H1 (cell line): ENCODE results near the gene ADNP. TPM values are rescaled to one million over a fixed set of nuclear protein-coding genes. Genes with fewer than 3 reads are reported as not detected.

ENCODE experiments used
- CTCF ChIA-PET: fragments of 300-600 bp; sonication (Branson Sonifier 250); formaldehyde crosslinking; loops from one replicate; lab custom pipeline; 2021; ENCODE audit not compliant: partially characterized antibody; lab: Charles Lee
- POLR2A ChIA-PET: fragments of 300-600 bp; sonication (Branson Sonifier 250); formaldehyde crosslinking; loops from one replicate; lab custom pipeline; 2021; ENCODE audit warnings: inconsistent platforms; ENCODE audit not compliant: partially characterized antibody; lab: Charles Lee
- DNase-seq, 2 experiments: peaks; one replicate each; pipeline versions ENCODE4 v3.0.0 to v3.0.0-alpha.2; 2010 to 2022; ENCODE audit warnings: low spot score in 2 of 2, low read depth in 1 of 2, mixed read lengths in 1 of 2
- FAIRE-seq: peaks from 2 replicates; lab custom pipeline; 2011; peaks lifted over from hg19 to GRCh38; lab: Jason Lieb, UNC
- H2AFZ ChIP-seq: 2 replicates; pipeline ENCODE4 v1.8.1; 2012; ENCODE audit warnings: low read length, inconsistent platforms
- H2AK5ac ChIP-seq: 2 replicates; pipeline ENCODE4 v1.6.1; 2013; ENCODE audit warnings: low read depth, low read length
- H2BK120ac ChIP-seq: replicated peaks from 2 replicates; pipeline ENCODE3; 2013; ENCODE audit warnings: low read depth, low read length, inconsistent platforms
- H2BK12ac ChIP-seq: 2 replicates; pipeline ENCODE4 v1.6.1; 2013; ENCODE audit warnings: low read depth, low read length
- H2BK15ac ChIP-seq: 2 replicates; pipeline ENCODE4 v1.6.1; 2013; ENCODE audit warnings: low read length
- H2BK20ac ChIP-seq: 2 replicates; pipeline ENCODE4 v1.6.1; 2013; ENCODE audit warnings: low read length
- H2BK5ac ChIP-seq: 2 replicates; pipeline ENCODE4 v1.6.1; 2013; ENCODE audit warnings: low read depth, low read length
- H3K14ac ChIP-seq: 2 replicates; pipeline ENCODE4 v1.6.1; 2013; ENCODE audit warnings: inconsistent platforms; ENCODE audit not compliant: insufficient read length
- H3K18ac ChIP-seq: 2 replicates; pipeline ENCODE4 v1.6.1; 2013; ENCODE audit warnings: low read length; ENCODE audit errors: extremely low read depth
- H3K23ac ChIP-seq: 2 replicates; pipeline ENCODE4 v1.6.1; 2013; ENCODE audit warnings: inconsistent platforms; ENCODE audit not compliant: insufficient read length
- H3K23me2 ChIP-seq: 2 replicates; pipeline ENCODE4 v1.6.1; 2013; ENCODE audit warnings: low read depth, low read length
- H3K27ac ChIP-seq: 2 replicates; pipeline ENCODE4 v1.6.1; 2011; ENCODE audit warnings: low read depth, low read length, inconsistent platforms
- H3K27me3 ChIP-seq, 4 experiments: replicated peaks in 1 of 4; 1 replicate in 1 of 4; 2 replicates in 3 of 4; pipeline versions ENCODE4 v1.6.1 to v1.8.1; 2011 to 2013; ENCODE audit warnings: low read length in 3 of 4, mild to moderate bottlenecking in 3 of 4, inconsistent platforms in 2 of 4, mixed read lengths in 2 of 4, moderate library complexity in 1 of 4; ENCODE audit not compliant: control insufficient read depth in 3 of 4, insufficient read depth in 3 of 4; ENCODE audit errors: extremely low read depth in 1 of 4
- H3K36me3 ChIP-seq, 4 experiments: 2 replicates each; pipeline versions ENCODE4 v1.6.1 to v1.8.1; 2011 to 2013; ENCODE audit warnings: mild to moderate bottlenecking in 4 of 4, low read length in 3 of 4, moderate library complexity in 2 of 4, control low read depth in 1 of 4, inconsistent platforms in 1 of 4; ENCODE audit not compliant: insufficient read depth in 4 of 4, control insufficient read depth in 2 of 4
- H3K4ac ChIP-seq: replicated peaks from 2 replicates; pipeline ENCODE3; 2013; ENCODE audit warnings: low read length, low read depth, mixed read lengths, inconsistent platforms; ENCODE audit not compliant: insufficient read length
- H3K4me1 ChIP-seq, 4 experiments: replicated peaks in 1 of 4; 1 replicate in 1 of 4; 2 replicates in 3 of 4; pipeline versions ENCODE4 v1.6.1 to v1.8.1; 2011 to 2013; ENCODE audit warnings: low read length in 3 of 4, inconsistent platforms in 2 of 4, mixed read lengths in 1 of 4; ENCODE audit not compliant: insufficient read depth in 4 of 4, control insufficient read depth in 3 of 4
- H3K4me2 ChIP-seq, 2 experiments: 2 replicates each; pipeline versions ENCODE4 v1.6.1 to v1.8.1; 2011 to 2013; ENCODE audit warnings: low read depth in 2 of 2, low read length in 2 of 2, control low read depth in 1 of 2, inconsistent platforms in 1 of 2, mild to moderate bottlenecking in 1 of 2; ENCODE audit not compliant: insufficient read depth in 1 of 2
- H3K4me3 ChIP-seq, 4 experiments: fragments of 200-600, 300-600 bp in 1 of 4; sonication (generic), shearing (Covaris generic), sonication (Bioruptor Twin) in 1 of 4; 2 replicates each; pipeline versions ENCODE4 v1.5.1 to v1.8.1; 2011 to 2016; ENCODE audit warnings: low read length in 4 of 4, low read depth in 3 of 4, control low read depth in 2 of 4, inconsistent platforms in 2 of 4, mild to moderate bottlenecking in 2 of 4, mixed read lengths in 1 of 4, moderate library complexity in 1 of 4; ENCODE audit not compliant: insufficient read depth in 2 of 4; ENCODE audit errors: extremely low read depth in 1 of 4
- H3K56ac ChIP-seq: replicated peaks from 2 replicates; pipeline ENCODE3; 2013; ENCODE audit warnings: low read depth, mild to moderate bottlenecking, mixed read lengths, low read length, inconsistent platforms; ENCODE audit not compliant: insufficient read length
- H3K79me1 ChIP-seq: 2 replicates; pipeline ENCODE4 v1.6.1; 2013; ENCODE audit warnings: low read depth, low read length, control low read depth
- H3K79me2 ChIP-seq, 2 experiments: 2 replicates each; pipeline versions ENCODE4 v1.6.1 to v1.8.1; 2012 to 2013; ENCODE audit warnings: low read length in 2 of 2, mild to moderate bottlenecking in 2 of 2, inconsistent platforms in 1 of 2; ENCODE audit not compliant: insufficient read depth in 2 of 2, control insufficient read depth in 1 of 2
- H3K9ac ChIP-seq, 4 experiments: replicated peaks in 1 of 4; 1 replicate in 1 of 4; 2 replicates in 3 of 4; pipeline versions ENCODE4 v1.6.1 to v1.8.1; 2011 to 2013; ENCODE audit warnings: low read depth in 3 of 4, low read length in 3 of 4, control low read depth in 2 of 4, mild to moderate bottlenecking in 2 of 4, moderate library complexity in 2 of 4, inconsistent platforms in 1 of 4; ENCODE audit errors: extremely low read depth in 1 of 4
- H3K9me3 ChIP-seq, 2 experiments: 2 replicates each; pipeline versions ENCODE4 v1.6.1 to v1.8.1; 2012 to 2013; ENCODE audit warnings: mild to moderate bottlenecking in 2 of 2, moderate library complexity in 2 of 2, control low read depth in 1 of 2, inconsistent platforms in 1 of 2, low read depth in 1 of 2, low read length in 1 of 2, mixed read lengths in 1 of 2; ENCODE audit not compliant: insufficient read depth in 2 of 2
- H4K20me1 ChIP-seq, 2 experiments: replicated peaks in 1 of 2; 2 replicates each; pipeline versions ENCODE3 to v1.8.1; 2011 to 2013; ENCODE audit warnings: inconsistent platforms in 2 of 2, low read length in 2 of 2, mild to moderate bottlenecking in 1 of 2; ENCODE audit not compliant: insufficient read depth in 2 of 2, control insufficient read depth in 1 of 2
- H4K5ac ChIP-seq: 2 replicates; pipeline ENCODE4 v1.6.1; 2013; ENCODE audit warnings: low read length, low read depth, mixed read lengths, inconsistent platforms; ENCODE audit not compliant: insufficient read length
- H4K8ac ChIP-seq: 2 replicates; pipeline ENCODE4 v1.8.0; 2013; ENCODE audit warnings: mild to moderate bottlenecking, moderate library complexity, low read length, inconsistent platforms; ENCODE audit not compliant: insufficient read depth; ENCODE audit errors: extremely low read depth
- H4K91ac ChIP-seq: replicated peaks from 2 replicates; pipeline ENCODE3; 2013; ENCODE audit warnings: low read length, mixed read lengths, inconsistent platforms; ENCODE audit not compliant: insufficient read length
- CBX8 ChIP-seq: fragments of 300-800, 300-1000 bp; sonication (generic); IDR thresholded peaks from 2 replicates; pipeline ENCODE4 v1.7.1; 2016; ENCODE audit warnings: low read depth, low read length, borderline replicate concordance
- POLR2A ChIP-seq, 2 experiments: IDR thresholded peaks; 1 replicate in 1 of 2; 2 replicates in 1 of 2; pipeline ENCODE4 v1.6.1; 2011; ENCODE audit warnings: low read depth in 2 of 2, low read length in 2 of 2, mild to moderate bottlenecking in 2 of 2; ENCODE audit errors: control extremely low read depth in 1 of 2
- POU5F1 ChIP-seq: IDR thresholded peaks from 2 replicates; pipeline ENCODE4 v1.6.1; 2011; ENCODE audit warnings: low read depth, mild to moderate bottlenecking, low read length, moderate library complexity
- RAD21 ChIP-seq, 2 experiments: IDR thresholded peaks in 1 of 2; conservative IDR thresholded peaks in 1 of 2; 2 replicates each; pipeline ENCODE4 v1.6.1; 2011; ENCODE audit warnings: low read depth in 2 of 2, low read length in 2 of 2, improper control_type of control experiment in 1 of 2, inconsistent platforms in 1 of 2, mild to moderate bottlenecking in 1 of 2, moderate library complexity in 1 of 2
- SIRT6 ChIP-seq: IDR thresholded peaks from one replicate; pipeline ENCODE4 v1.7.1; 2012; ENCODE audit warnings: low read length, inconsistent platforms
- SP2 ChIP-seq: IDR thresholded peaks from 2 replicates; pipeline ENCODE4 v1.6.1; 2012; ENCODE audit warnings: mild to moderate bottlenecking, low read length, inconsistent platforms
- TAF1 ChIP-seq: IDR thresholded peaks from 2 replicates; pipeline ENCODE4 v1.6.1; 2011; ENCODE audit warnings: mild to moderate bottlenecking, low read depth, low read length
- WGBS, 2 experiments: shearing (Covaris generic) in 1 of 2; methylation state at CpG; one replicate each; pipeline versions ENCODE4 v1.1.6 to v1.1.7; 2013 to 2015; ENCODE audit warnings: low lambda C conversion rate in 2 of 2, mixed read lengths in 2 of 2, inconsistent platforms in 1 of 2, low coverage in 1 of 2, missing lambda C conversion rate in 1 of 2; ENCODE audit not compliant: insufficient replicate concordance in 2 of 2, insufficient coverage in 1 of 2, insufficient read length in 1 of 2; ENCODE audit errors: extremely low coverage in 1 of 2, missing lambda C conversion rate in 1 of 2; 5-methylcytosine and 5-hydroxymethylcytosine counted together
- polyA plus RNA-seq, 7 experiments: library from polyadenylated mRNA; depleted of rRNA in 3 of 7; stranded (reverse) in 5 of 7; unstranded in 2 of 7; fragments of >200 nt in 5 of 7; fragments of 200-250 nt in 2 of 7; gene quantifications; 1 replicate in 5 of 7; 2 replicates in 1 of 7; 4 replicates in 1 of 7; pipeline versions ENCODE4 v1.2.1 to v1.2.3, GENCODE V29; 2011 to 2013; ENCODE audit warnings: missing spikeins in 2 of 7, mixed read lengths in 2 of 7
- total RNA-seq: library from RNA; stranded (reverse); fragmentation: NEBNext Ultra II Directional; extraction: Animal tissue kit (Norgen Biotek cat#: 25700); gene quantifications from 2 replicates; pipeline ENCODE4 v1.2.1, GENCODE V29; 2021

The ADNP gene
- total and polyA plus RNA-seq, 2 of the 8 experiments (the other 6 are each of a cell fraction or from before 2014, with no cell fraction given), result 31.6 to 123 TPM

DNA sequence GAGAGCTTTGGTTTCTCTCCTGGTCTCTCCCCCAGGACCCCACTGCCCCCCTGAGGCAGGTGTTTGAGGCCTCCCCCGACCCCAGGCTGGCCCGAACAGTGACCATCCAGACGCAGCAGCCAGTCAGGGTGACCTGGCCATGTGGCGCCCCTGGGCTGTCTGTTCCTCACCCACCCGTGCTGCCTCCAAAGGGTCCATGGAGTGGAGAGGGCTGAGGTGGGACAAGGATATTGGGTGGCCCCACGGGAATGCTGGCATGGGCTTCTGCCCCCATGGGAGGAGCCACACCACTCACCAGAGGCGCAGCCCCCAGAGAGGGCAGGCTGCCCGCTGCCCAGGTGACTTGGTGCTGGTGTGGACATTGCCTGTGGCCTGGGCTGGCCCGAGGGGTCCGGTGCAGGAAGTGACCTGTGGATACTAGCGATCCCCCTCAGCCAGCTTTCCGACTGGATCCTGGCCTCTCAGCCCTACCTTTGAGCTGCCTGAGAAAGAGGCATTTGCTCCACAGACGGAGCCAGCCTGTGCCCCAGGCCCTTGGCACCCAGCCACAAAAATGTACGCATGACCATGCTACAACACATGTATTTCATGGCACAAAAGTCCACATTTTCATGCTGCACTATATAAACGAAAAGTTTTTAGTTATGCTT, 85.5 kb downstream of the ADNP start:
- Histone ChIP-seq H2BK15ac (no peak overlapping the region), H2AK5ac (no peak overlapping the region), H3K27ac (no peak overlapping the region), H3K9me3 (no peaks in the 10 kb centered on the region), H3K18ac (no peak overlapping the region), H3K36me3 (no peaks in the 10 kb centered on the region; a peak in 1 of 8 replicates), H3K79me1 (0 out of 2 replicates have a peak, but pooled peaks cover 2% of the 10 kb centered on the region), H3K4ac (no peak overlapping the region), H3K4me2 (no peak overlapping the region), H2BK120ac (no peak overlapping the region), H4K5ac (no peak overlapping the region), H3K4me3 (no peak overlapping the region), H3K79me2 (no peaks in the 10 kb centered on the region), H3K27me3 (no peaks in the 10 kb centered on the region), H3K56ac (no peak overlapping the region), H4K20me1 (no peaks in the 10 kb centered on the region), H2BK12ac (no peak overlapping the region), H2AFZ (no peak overlapping the region), H3K9ac (no peak overlapping the region), H2BK20ac (no peak overlapping the region), H3K23ac (no peak overlapping the region), H3K4me1 (peaks cover 0 to 9% (median 4%) of the 10 kb centered on the region in 4 experiments; a peak in 3 of 7 replicates), H4K8ac (no peak overlapping the region), H3K14ac (no peak overlapping the region), H3K23me2 (no peaks in the 10 kb centered on the region), H4K91ac (no peak overlapping the region), H2BK5ac (no peak overlapping the region)
- no peak for DNase-seq
- ChIA-PET POLR2A (interaction anchor here (0.6 to 1.0 kb wide), 2 partner anchors 40 to 53 kb away, joined by 3 read pairs; no protein-coding TSS in a partner anchor), CTCF (interaction anchor here (0.9 to 1.2 kb wide), 2 partner anchors 42 to 47 kb away, joined by 3 to 4 read pairs; no protein-coding TSS in a partner anchor)
- FAIRE-seq, result no peak
- 94% methylated on average over 15 of the region's 15 CpGs; no CpG with 5 or more reads in 1 of the 2 experiments for WGBS, 2 experiments
- no peak for TF ChIP-seq SIRT6
- no peak for TF ChIP-seq POLR2A (IDR thresholded peaks at IDR 0.05; ENCODE audit: control extremely low read depth in 1 of 2, low read depth in 2 of 2, low read length in 2 of 2)
- TF ChIP-seq SP2, result no peak
- TF ChIP-seq POU5F1, result no peak
- TF ChIP-seq RAD21 (IDR thresholded peaks at IDR 0.05 in 1 of 2, conservative IDR thresholded peaks at IDR 0.05 in 1 of 2; ENCODE audit: low read depth in 2 of 2, low read length in 2 of 2), result no peak
- TF ChIP-seq TAF1, result no peak
- no peak for TF ChIP-seq CBX8
